Measurements from ENCODE around the gene ZBTB44.

The ZBTB44 gene

DNA sequence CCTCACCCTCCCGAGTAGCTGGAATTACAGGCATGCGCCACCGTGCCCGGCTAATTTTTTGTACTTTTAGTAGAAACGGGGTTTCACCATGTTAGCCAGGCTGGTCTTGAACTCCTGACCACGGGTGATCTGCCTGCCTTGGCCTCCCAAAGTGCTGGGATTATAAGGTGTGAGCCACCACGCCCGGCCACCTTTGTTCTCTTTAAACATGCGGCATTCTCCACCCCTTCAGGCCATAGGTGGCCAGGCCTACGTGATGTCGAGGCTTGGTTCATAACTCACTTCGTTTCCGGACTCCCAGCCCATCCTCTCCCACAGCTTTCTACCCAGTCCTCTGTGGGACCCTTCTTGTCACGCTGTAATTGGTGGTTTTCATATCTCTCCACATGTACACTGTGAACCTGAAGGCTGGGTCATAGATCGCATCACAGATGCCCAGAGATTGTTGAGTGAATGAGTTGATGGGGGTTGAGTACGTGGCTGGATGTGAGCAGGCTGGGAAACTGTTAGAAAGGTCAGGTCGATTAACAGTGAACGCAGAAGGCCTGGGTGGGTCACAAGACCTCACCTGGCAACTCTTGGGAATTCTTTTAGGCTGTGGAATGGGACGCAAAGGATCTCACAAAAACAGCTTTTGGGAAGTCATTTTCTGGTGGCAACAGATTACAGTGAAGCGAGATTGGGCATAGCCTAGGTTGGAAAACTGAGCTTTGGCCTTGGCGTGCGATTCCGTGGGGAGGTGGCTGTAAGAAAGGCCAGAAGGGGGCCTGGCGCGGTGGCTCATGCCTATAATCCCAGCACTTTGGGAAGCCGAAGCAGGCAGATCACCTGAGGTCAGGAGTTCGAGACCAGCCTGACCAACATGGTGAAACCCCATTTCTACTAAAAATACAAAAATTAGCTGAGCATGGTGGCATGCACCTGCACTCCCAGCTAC lies 110.7 kb downstream of the ZBTB44 start:
- H3K79me2 ChIP-seq = no peaks in the 10 kb centered on the region
- no peak overlapping the region for H3K27ac ChIP-seq
- H3K4me2 ChIP-seq (ENCODE audit: low read length) = no peak overlapping the region
- no peaks in the 10 kb centered on the region for H3K36me3 ChIP-seq (ENCODE audit: control insufficient read depth, insufficient read depth, low read length)
- TF ChIP-seq, protein P1, sequence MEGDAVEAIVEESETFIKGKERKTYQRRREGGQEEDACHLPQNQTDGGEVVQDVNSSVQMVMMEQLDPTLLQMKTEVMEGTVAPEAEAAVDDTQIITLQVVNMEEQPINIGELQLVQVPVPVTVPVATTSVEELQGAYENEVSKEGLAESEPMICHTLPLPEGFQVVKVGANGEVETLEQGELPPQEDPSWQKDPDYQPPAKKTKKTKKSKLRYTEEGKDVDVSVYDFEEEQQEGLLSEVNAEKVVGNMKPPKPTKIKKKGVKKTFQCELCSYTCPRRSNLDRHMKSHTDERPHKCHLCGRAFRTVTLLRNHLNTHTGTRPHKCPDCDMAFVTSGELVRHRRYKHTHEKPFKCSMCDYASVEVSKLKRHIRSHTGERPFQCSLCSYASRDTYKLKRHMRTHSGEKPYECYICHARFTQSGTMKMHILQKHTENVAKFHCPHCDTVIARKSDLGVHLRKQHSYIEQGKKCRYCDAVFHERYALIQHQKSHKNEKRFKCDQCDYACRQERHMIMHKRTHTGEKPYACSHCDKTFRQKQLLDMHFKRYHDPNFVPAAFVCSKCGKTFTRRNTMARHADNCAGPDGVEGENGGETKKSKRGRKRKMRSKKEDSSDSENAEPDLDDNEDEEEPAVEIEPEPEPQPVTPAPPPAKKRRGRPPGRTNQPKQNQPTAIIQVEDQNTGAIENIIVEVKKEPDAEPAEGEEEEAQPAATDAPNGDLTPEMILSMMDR (IDR thresholded peaks at IDR 0.05) = no peak
- no peak overlapping the region for H3K4me3 ChIP-seq (ENCODE audit: low read depth, low read length)
- no peaks in the 10 kb centered on the region for H3K9me3 ChIP-seq (ENCODE audit: control insufficient read depth, low read length)
- H3K27me3 ChIP-seq (ENCODE audit: control insufficient read depth, insufficient read depth, low read length) = no peaks in the 10 kb centered on the region
- H2AFZ ChIP-seq = no peak overlapping the region
- no peak overlapping the region for H3K9ac ChIP-seq
- no peaks in the 10 kb centered on the region for H3K4me1 ChIP-seq

DNA sequence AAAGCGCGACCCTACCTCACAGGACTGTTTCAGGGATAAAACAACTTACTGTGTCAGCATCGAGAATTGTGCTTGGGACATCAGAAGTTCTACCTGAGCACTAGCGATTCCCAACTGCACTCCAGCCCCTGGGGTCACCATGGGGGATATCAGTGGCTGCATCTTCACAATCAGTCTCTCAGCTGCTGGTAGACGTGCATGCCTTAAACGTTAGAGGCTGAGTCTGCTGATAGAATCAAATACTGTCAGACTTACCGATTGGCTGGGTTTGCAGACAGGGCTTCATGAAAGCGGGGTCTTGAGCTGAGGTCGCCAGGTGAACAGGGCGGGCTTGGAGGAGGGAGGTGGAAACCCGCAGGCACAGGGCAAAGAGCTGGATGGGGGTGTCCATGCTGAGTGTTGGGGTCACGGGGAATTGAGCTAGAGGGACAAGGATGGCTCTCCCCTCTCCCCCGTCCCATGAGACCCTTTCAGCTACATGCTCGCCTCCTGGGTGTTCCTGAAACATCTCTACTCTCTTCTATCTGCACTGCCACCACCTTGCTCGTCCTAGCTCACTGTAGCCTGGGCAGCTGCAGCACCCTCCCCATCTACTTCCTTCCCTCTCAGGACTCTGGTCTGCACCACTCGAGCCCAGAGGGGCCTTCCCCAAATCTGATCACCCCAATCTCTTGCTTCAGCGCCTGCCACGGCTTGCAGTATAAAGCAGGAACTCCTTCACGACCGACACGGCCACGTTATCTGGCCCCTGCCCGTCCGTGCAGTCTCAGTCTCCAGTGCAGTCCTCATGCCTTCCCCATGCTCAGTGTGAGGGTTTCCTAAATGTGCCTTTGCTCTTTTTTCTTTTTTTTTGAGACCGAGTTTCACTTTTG lies 111.7 kb downstream of the ZBTB44 start:
- H3K4me3 ChIP-seq (ENCODE audit: low read depth, low read length) = no peak overlapping the region
- no peak overlapping the region for H2AFZ ChIP-seq
- no peaks in the 10 kb centered on the region for H3K27me3 ChIP-seq (ENCODE audit: control insufficient read depth, insufficient read depth, low read length)
- TF ChIP-seq, protein P1 (IDR thresholded peaks at IDR 0.05) = no peak
- H3K79me2 ChIP-seq = no peaks in the 10 kb centered on the region
- H3K27ac ChIP-seq = no peak overlapping the region
- H3K9ac ChIP-seq = no peak overlapping the region
- no peaks in the 10 kb centered on the region for H3K4me1 ChIP-seq
- no peaks in the 10 kb centered on the region for H3K9me3 ChIP-seq (ENCODE audit: control insufficient read depth, low read length)
- H3K4me2 ChIP-seq (ENCODE audit: low read length) = no peak overlapping the region
- H3K36me3 ChIP-seq (ENCODE audit: control insufficient read depth, insufficient read depth, low read length) = no peaks in the 10 kb centered on the region

DNA sequence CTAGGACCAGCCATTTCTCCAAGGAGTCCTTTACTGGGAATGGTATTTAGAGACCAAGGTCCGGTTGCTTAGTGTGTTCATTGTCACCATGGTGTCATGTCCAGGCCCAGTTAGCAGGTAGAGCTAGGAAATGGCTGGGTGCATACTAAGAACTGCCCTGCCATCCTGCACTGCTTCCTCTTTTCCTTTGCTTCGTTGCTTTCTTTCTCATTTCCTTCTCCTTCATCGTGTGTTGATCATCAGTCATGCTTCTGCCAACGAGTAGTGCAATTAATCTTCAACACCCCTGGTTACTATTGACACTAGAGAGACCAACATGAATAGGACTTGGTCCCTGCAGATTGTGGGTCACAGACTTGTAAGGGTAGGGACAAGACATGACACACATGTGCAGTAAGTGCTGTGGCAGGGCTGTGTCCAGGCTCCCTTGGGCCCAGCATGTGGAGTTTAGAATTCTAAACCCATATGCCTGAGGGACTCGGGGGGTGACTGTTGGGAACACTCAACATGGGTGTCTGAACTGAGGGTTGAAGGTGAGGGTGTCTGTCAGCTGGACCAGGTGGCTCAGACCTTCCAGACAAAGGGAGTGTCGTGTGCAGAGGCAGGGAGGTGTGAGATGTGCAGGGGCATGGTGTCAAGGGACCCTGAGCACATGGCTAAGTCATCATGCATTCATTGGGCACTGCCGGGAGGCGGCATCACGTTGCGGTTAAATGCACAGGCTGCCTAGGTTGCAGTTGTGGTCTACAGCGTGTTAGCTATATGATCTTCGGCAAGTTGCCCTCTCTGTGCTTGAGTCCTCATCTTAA lies 112.5 kb downstream of the ZBTB44 start:
- no peaks in the 10 kb centered on the region for H3K4me1 ChIP-seq
- H3K27ac ChIP-seq = no peak overlapping the region
- H3K9ac ChIP-seq = no peak overlapping the region
- H3K4me3 ChIP-seq (ENCODE audit: low read depth, low read length) = no peak overlapping the region
- H3K4me2 ChIP-seq (ENCODE audit: low read length) = no peak overlapping the region
- no peak overlapping the region for H2AFZ ChIP-seq
- no peaks in the 10 kb centered on the region for H3K9me3 ChIP-seq (ENCODE audit: control insufficient read depth, low read length)
- H3K79me2 ChIP-seq = no peaks in the 10 kb centered on the region
- no peaks in the 10 kb centered on the region for H3K27me3 ChIP-seq (ENCODE audit: control insufficient read depth, insufficient read depth, low read length)
- TF ChIP-seq, protein P1 (IDR thresholded peaks at IDR 0.05) = no peak
- no peaks in the 10 kb centered on the region for H3K36me3 ChIP-seq (ENCODE audit: control insufficient read depth, insufficient read depth, low read length)

DNA sequence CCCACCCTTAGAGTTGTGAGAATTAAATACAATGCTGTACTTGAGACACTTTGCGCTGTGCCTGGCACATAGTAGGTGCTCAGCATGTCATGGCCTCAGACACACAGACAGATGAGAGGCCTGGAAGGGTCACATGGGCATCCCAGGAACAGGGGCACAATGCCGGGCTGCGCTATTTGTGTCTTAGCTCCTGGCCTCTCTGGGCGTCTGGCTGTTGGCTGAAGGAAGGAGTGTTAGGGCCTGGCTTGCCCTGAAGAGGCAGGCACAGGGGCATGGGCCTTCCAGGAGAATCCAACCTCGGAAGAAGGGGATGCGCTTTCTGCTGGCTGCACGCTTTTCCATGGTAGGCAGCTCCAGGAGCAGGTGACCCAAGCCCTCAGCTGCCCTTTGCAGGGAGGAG lies 113.7 kb downstream of the ZBTB44 start:
- TF ChIP-seq, protein P1 (IDR thresholded peaks at IDR 0.05) = no peak
- no peak overlapping the region for H3K4me2 ChIP-seq (ENCODE audit: low read length)
- no peaks in the 10 kb centered on the region for H3K27me3 ChIP-seq (ENCODE audit: control insufficient read depth, insufficient read depth, low read length)
- no peaks in the 10 kb centered on the region for H3K4me1 ChIP-seq
- H3K27ac ChIP-seq = no peak overlapping the region
- H3K36me3 ChIP-seq (ENCODE audit: control insufficient read depth, insufficient read depth, low read length) = no peaks in the 10 kb centered on the region
- no peaks in the 10 kb centered on the region for H3K79me2 ChIP-seq
- H3K9ac ChIP-seq = no peak overlapping the region
- no peak overlapping the region for H2AFZ ChIP-seq
- H3K9me3 ChIP-seq (ENCODE audit: control insufficient read depth, low read length) = no peaks in the 10 kb centered on the region
- H3K4me3 ChIP-seq (ENCODE audit: low read depth, low read length) = no peak overlapping the region
